ENCODE measurements around the gene C9orf43. TPM values are rescaled to one million over a fixed set of nuclear protein-coding genes. Genes with fewer than 3 reads are reported as not detected.

C9orf43 gene
- total and polyA plus RNA-seq, 2 experiments from 2014 or later = 0.63 to 1.1 TPM

- H3K27me3 Mint-ChIP-seq (ENCODE audit: insufficient read depth, low read depth, poor library complexity) = peaks cover 7% of the 10 kb centered on the region
- no peak overlapping the region for H3K27ac Mint-ChIP-seq
- Histone ChIP-seq H3K27ac (ENCODE audit: low read depth) (no peak overlapping the region), H3K4me1 (ENCODE audit: insufficient read depth) (no peaks in the 10 kb centered on the region), H2AFZ (no peak overlapping the region), H3K4me3 (no peak overlapping the region), H4K20me1 (replicated peaks; ENCODE audit: insufficient read depth) (peaks cover 2% of the 10 kb centered on the region; the same call in 1 of the 2 replicates), H3K36me3 (ENCODE audit: insufficient read depth) (no peaks in the 10 kb centered on the region), H3F3A (replicated peaks; ENCODE audit: low read depth) (no peaks in the 10 kb centered on the region), H3K4me2 (no peak overlapping the region), H3K27me3 (ENCODE audit: insufficient read depth) (no peaks in the 10 kb centered on the region), H3K79me2 (replicated peaks; ENCODE audit: insufficient read depth) (no peaks in the 10 kb centered on the region), H3K9me2 (ENCODE audit: insufficient read depth) (no peaks in the 10 kb centered on the region)
- no peak overlapping the region for H3K4me3 Mint-ChIP-seq
- no peaks in the 10 kb centered on the region for H3K4me1 Mint-ChIP-seq
- DNase-seq (ENCODE audit: low spot score) = no peak
- no peaks in the 10 kb centered on the region for H3K9me3 Mint-ChIP-seq
- TF ChIP-seq REST (IDR thresholded peaks at IDR 0.05; ENCODE audit: unreplicated experiment) = no peak
- TF ChIP-seq ZNF331 (CRISPR knock-in tag; IDR thresholded peaks at IDR 0.05; ENCODE audit: low read depth) = no peak
- no peak for TF ChIP-seq JUNB (IDR thresholded peaks at IDR 0.05; ENCODE audit: unreplicated experiment)
- no peak for TF ChIP-seq STAT1 (IDR thresholded peaks at IDR 0.05; ENCODE audit: unreplicated experiment)
- no peak for TF ChIP-seq ETS1 (IDR thresholded peaks at IDR 0.05)
- TF ChIP-seq ZNF114 (CRISPR knock-in tag; IDR thresholded peaks at IDR 0.05) = no peak
- no peak for TF ChIP-seq EZH2 (IDR thresholded peaks at IDR 0.05; ENCODE audit: low read depth, unreplicated experiment)
- no peak for TF ChIP-seq ZNF462 (CRISPR knock-in tag; IDR thresholded peaks at IDR 0.05)
- ATAC-seq = no peak
- peaks cover 11% of the 10 kb centered on the region; the same call in 2 of the 3 replicates for H3K36me3 Mint-ChIP-seq (ENCODE audit: low read depth)
Observed at GRCh38 chr9:113391917-113392316, 18.6 kb upstream of the C9orf43 start.
